IMR-90 (cell line): ENCODE data around the gene ZNF550.
"Not testable (repeated sequence)": the region's sequence is repeated elsewhere in the genome, so short reads cannot be mapped to it uniquely, and the experiment has no call there.

Experiments used
- BHLHE40 ChIP-seq: fragments of 150-350 bp; IDR thresholded peaks from 2 replicates; pipeline ENCODE4 v1.6.1; 2016; ENCODE audit warnings: mild to moderate bottlenecking, low read depth, low read length
- CEBPB ChIP-seq: IDR thresholded peaks from 2 replicates; pipeline ENCODE4 v1.6.1; 2012; ENCODE audit warnings: low read depth, low read length, improper control_type of control experiment
- CTCF ChIP-seq: conservative IDR thresholded peaks from 2 replicates; pipeline ENCODE4 v1.5.1; 2012; ENCODE audit warnings: mild to moderate bottlenecking, low read depth, low read length, improper control_type of control experiment
- ELK1 ChIP-seq: fragments of 150-350 bp; IDR thresholded peaks from 2 replicates; pipeline ENCODE4 v1.6.1; 2016; ENCODE audit warnings: low read depth, mild to moderate bottlenecking, low read length, moderate library complexity, borderline replicate concordance
- FOS ChIP-seq: fragments of 150-350 bp; IDR thresholded peaks from 2 replicates; pipeline ENCODE4 v1.6.1; 2016; ENCODE audit warnings: low read depth, low read length
- MAFK ChIP-seq: IDR thresholded peaks from 2 replicates; pipeline ENCODE4 v1.6.1; 2012; ENCODE audit warnings: low read depth, low read length, improper control_type of control experiment
- MAZ ChIP-seq: IDR thresholded peaks from 2 replicates; pipeline ENCODE4 v1.6.1; 2012; ENCODE audit warnings: low read depth, mild to moderate bottlenecking, low read length, improper control_type of control experiment, moderate library complexity, borderline replicate concordance
- MXI1 ChIP-seq: IDR thresholded peaks from 2 replicates; pipeline ENCODE4 v1.6.1; 2012; ENCODE audit warnings: low read depth, mild to moderate bottlenecking, low read length, moderate library complexity, borderline replicate concordance
- POLR2A ChIP-seq: IDR thresholded peaks from 2 replicates; pipeline ENCODE4 v1.6.1; 2012; ENCODE audit warnings: mild to moderate bottlenecking, low read depth, low read length
- RAD21 ChIP-seq: IDR thresholded peaks from 2 replicates; pipeline ENCODE4 v1.6.1; 2012; ENCODE audit warnings: low read length, improper control_type of control experiment
- RCOR1 ChIP-seq: IDR thresholded peaks from 2 replicates; pipeline ENCODE4 v1.6.1; 2012; ENCODE audit warnings: mild to moderate bottlenecking, low read length, improper control_type of control experiment; ENCODE audit not compliant: insufficient replicate concordance
- RFX5 ChIP-seq: IDR thresholded peaks from 2 replicates; pipeline ENCODE4 v1.8.0; 2012; ENCODE audit warnings: low read depth, mild to moderate bottlenecking, low read length, moderate library complexity
- SMC3 ChIP-seq: fragments of 150-350 bp; IDR thresholded peaks from 2 replicates; pipeline ENCODE4 v1.6.1; 2016; ENCODE audit warnings: low read depth, mild to moderate bottlenecking, antibody characterized with exemption, low read length, moderate library complexity
- USF2 ChIP-seq: fragments of 150-350 bp; IDR thresholded peaks from 2 replicates; pipeline ENCODE4 v1.6.1; 2017; ENCODE audit warnings: mild to moderate bottlenecking, antibody characterized with exemption, low read length, low read depth

DNA sequence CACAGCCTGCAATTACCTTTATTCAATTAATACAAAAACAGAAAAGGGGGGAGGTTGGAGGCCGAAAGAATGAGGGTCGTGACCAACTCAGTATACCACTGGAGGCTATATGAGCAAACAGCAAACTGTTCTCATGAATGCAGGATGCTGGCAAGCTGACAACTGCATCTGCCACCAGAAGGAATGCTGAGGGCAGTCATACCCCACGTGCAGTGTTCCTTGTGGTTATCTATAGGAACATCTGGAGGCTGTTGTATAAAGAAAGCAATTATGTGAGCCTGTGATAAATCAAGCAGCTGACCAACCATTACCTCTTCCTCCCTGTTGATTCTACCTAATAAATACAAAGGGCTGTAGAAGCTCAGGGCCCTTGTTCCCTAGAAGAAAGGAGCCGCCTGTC, 41.6 kb downstream of the ZNF550 start:
- TF ChIP-seq CTCF, CEBPB, USF2, SMC3, MXI1, RCOR1, POLR2A, RFX5, ELK1, MAFK, BHLHE40, FOS, MAZ, RAD21: not testable (repeated sequence)
